ENCODE measurements around the gene RPP25L. TPM values are rescaled to one million over a fixed set of nuclear protein-coding genes. Genes with fewer than 3 reads are reported as not detected.

Gene RPP25L
- total and polyA plus RNA-seq, 12 donors: 10.5 to 42.9 (median 27.6) TPM

DNA sequence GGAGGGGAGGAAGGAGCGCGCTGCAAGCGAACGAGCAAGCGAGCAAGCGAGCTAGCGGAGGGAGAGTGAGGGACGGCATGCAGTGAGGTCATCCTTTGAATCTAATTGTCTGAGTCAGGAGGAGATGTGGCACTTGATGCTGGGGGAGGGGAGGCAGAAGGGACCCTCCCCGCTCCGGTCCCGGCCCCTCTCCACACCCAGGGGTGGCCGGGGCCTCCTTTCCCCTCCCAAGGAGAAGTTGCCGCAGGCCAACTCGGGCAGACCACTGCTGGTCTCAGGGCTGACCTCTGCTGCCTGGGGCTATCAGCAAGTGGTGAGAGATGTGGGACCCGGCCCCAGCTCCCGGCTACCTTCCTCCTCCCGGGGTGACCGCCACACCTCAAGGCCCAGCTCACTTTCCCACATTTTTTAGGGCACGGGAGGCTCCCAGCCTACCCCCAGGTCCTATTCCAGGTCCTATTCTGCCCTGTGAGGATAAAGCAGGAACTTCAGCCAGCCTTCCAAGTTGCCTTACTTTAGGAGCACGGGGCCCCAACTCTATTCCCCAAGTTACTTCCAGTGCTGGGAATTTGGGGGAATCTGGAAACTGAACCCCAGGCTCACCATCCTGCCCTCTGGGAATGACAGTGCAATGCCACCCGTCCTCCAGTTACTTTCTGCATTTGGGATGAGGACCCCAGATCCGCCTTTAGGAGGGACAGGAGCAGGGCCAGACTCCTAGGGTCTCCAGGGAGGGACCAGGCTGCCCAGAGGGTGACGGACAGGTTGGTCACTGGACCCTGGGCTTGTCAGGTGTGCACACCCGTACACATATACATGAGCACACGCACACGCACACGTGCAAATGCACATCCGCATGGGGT is 33.4 kb downstream of the RPP25L start:
- H3K4me1 ChIP-seq (replicated peaks in 1 of 2): peaks cover 0 to 5% of the 10 kb centered on the region in 2 donors
- no peaks in the 10 kb centered on the region for H3K9me3 ChIP-seq (replicated peaks in 1 of 3)
- TF ChIP-seq POLR2A (IDR thresholded peaks at IDR 0.05): no peak
- TF ChIP-seq, protein P1, sequence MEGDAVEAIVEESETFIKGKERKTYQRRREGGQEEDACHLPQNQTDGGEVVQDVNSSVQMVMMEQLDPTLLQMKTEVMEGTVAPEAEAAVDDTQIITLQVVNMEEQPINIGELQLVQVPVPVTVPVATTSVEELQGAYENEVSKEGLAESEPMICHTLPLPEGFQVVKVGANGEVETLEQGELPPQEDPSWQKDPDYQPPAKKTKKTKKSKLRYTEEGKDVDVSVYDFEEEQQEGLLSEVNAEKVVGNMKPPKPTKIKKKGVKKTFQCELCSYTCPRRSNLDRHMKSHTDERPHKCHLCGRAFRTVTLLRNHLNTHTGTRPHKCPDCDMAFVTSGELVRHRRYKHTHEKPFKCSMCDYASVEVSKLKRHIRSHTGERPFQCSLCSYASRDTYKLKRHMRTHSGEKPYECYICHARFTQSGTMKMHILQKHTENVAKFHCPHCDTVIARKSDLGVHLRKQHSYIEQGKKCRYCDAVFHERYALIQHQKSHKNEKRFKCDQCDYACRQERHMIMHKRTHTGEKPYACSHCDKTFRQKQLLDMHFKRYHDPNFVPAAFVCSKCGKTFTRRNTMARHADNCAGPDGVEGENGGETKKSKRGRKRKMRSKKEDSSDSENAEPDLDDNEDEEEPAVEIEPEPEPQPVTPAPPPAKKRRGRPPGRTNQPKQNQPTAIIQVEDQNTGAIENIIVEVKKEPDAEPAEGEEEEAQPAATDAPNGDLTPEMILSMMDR (IDR thresholded peaks at IDR 0.05): no peak
- WGBS, 4 donors: 26 to 50% (median 28%) methylated on average over 12 to 28 of the region's 28 CpGs
- intact Hi-C loops (cut with DNase I): no loop called here
- peaks cover 16% of the 10 kb centered on the region for H3K27me3 ChIP-seq
- H3K36me3 ChIP-seq (replicated peaks in 1 of 2): no peaks in the 10 kb centered on the region
- peak overlapping the region in 1 of 5 donors; percentile 70 for H3K27ac ChIP-seq
- DNase-seq: peak in 1 of 7 donors; percentile 28
- H3K4me3 ChIP-seq: peak overlapping the region in 1 of 4 donors; percentile 51

DNA sequence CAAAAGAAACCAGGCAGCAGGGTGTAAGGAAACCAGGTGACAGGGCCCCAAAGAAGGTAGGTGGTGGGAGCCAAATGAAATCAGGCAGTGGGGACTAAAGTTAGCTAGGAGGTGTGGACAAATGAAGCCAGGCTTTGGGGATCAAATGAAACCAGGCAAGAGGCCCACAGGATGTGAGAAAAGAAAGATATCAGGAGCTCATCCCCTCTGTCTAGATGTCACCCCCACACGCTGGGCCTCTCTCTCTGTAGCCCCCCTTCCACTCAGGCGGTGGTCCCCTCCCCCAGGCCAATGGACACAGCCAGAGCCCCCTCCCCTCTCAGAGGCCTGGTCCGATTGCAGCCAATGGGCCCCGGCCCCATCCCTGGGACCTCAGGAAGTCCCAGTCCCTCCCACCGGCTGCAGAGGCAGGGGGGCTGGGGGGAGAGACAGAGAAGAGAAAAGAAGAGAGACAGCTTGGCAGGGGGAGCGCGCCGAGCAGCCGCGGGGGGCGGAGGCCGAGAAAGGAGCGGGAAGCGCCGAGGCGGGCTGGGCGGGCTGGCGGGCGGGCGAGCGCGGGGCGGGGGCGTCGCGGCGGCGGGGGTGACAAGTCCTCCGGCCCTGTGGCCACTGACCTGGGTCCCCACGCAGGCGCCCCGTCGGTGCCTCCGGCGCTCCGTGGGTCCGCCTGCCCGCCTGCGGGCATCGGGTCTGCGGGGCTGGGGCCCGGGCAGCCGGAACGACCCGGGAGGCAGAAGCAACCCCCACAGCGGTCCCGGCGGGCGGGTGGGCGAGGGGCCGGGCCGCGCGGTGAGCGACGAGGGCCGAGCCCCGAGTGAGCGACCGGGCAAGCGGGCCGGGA is 34.3 kb downstream of the RPP25L start:
- 9 to 31% (median 13%) methylated on average over 3 to 62 of the region's 62 CpGs for whole genome bisulfite sequencing, 4 donors
- H3K4me1 ChIP-seq (replicated peaks in 1 of 2): peaks cover 0 to 5% of the 10 kb centered on the region in 2 donors
- H3K27me3 ChIP-seq: peaks cover 16% of the 10 kb centered on the region

DNA sequence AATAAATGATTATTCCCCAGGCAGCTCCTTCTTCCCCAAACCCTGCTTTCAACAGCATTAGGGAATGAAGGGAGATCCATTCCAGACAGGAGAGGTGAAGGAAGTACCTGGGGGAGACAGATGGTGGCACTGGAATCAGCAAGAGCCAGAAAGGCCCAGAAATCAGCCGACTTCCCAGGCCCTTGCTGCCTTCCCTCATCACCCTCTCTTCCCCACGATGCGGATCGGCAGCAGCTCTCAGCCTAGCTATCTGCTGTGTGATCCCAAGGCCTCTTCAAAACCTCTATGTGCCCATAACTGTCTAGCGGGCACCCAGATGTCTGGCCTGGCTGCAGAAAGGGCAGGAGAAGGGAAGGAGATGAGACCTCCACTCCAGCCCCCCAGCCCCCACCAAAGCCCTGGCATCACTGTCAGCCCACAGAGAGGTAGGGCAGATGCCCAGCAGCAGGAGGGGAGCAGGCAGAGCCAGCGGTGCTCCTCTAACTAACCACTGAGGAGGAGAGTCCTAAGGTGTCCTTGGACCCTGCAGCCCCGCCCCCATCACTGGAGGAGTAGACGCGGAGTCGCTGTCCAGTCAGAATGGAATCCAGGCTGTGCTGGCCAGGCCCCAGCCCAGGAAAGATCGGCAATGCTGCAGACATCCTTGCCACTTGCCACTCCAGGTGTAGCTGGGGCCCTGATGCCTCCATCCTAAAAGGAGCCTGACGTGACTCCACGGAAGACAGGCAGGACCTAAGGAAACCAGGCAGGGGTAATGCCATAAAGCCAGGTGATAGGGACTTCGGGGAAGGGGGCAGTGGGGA is 35.1 kb downstream of the RPP25L start:
- Histone ChIP-seq H3K4me3 (no peak overlapping the region), H3K27me3 (peaks cover 16% of the 10 kb centered on the region), H3K36me3 (replicated peaks in 1 of 2) (no peaks in the 10 kb centered on the region), H3K9me3 (replicated peaks in 1 of 3) (no peaks in the 10 kb centered on the region), H3K4me1 (replicated peaks in 1 of 2) (peaks cover 0 to 5% of the 10 kb centered on the region in 2 donors), H3K27ac (peak overlapping the region in 1 of 5 donors; percentile 16)
- no peak for TF ChIP-seq POLR2A (IDR thresholded peaks at IDR 0.05)
- TF ChIP-seq, protein P1 (IDR thresholded peaks at IDR 0.05): no peak
- peak in 6 of 7 donors; percentile 44 to 77 (median 65) for DNase-seq
- WGBS, 4 donors: 58 to 84% (median 59%) methylated on average over 8 to 14 of the region's 14 CpGs
- intact Hi-C loops (cut with DNase I): no loop called here

More for the DNA sequence above, 34.3 kb downstream of the RPP25L start:
- Histone ChIP-seq H3K27ac (peak overlapping the region in 1 of 5 donors; percentile 70), H3K4me3 (peak overlapping the region in 1 of 4 donors; percentile 51), H3K36me3 (replicated peaks in 1 of 2) (no peaks in the 10 kb centered on the region), H3K9me3 (replicated peaks in 1 of 3) (no peaks in the 10 kb centered on the region)
- intact Hi-C loops (cut with DNase I): no loop called here
- TF ChIP-seq POLR2A (IDR thresholded peaks at IDR 0.05): no peak
- TF ChIP-seq, protein P1 (IDR thresholded peaks at IDR 0.05): no peak
- no peak for DNase-seq
